GM12873 (cell line): ENCODE results near the gene MYO18A.

Source experiments
- TF ChIP-seq, protein P1 (sequence below): IDR thresholded peaks from 2 replicates; pipeline ENCODE4 v1.5.1; 2012; ENCODE audit warnings: low read depth, mild to moderate bottlenecking, moderate library complexity, low read length, control low read depth; ENCODE audit not compliant: insufficient read depth; ENCODE audit errors: missing control alignments

The MYO18A gene

DNA sequence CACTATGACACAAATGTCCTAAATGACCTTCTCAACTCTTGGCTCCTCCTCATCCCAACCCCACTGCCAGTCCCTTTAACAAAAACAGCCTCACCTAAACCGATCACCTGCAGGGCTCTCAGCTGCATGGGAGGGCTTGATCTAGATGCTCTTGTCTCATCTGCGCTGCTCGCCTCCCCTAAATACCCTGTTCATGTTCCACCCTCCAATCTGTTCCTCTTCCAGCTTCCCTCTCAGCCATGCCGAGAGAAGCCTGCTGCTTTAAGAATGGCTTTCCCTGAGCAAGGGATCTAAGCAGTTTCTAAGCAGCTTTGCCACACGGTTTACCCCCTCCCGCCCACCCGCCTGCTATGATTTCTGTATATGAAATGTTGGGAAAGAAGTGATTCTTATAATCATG is 113.6 kb downstream of the MYO18A start:
- TF ChIP-seq, protein P1, sequence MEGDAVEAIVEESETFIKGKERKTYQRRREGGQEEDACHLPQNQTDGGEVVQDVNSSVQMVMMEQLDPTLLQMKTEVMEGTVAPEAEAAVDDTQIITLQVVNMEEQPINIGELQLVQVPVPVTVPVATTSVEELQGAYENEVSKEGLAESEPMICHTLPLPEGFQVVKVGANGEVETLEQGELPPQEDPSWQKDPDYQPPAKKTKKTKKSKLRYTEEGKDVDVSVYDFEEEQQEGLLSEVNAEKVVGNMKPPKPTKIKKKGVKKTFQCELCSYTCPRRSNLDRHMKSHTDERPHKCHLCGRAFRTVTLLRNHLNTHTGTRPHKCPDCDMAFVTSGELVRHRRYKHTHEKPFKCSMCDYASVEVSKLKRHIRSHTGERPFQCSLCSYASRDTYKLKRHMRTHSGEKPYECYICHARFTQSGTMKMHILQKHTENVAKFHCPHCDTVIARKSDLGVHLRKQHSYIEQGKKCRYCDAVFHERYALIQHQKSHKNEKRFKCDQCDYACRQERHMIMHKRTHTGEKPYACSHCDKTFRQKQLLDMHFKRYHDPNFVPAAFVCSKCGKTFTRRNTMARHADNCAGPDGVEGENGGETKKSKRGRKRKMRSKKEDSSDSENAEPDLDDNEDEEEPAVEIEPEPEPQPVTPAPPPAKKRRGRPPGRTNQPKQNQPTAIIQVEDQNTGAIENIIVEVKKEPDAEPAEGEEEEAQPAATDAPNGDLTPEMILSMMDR, result no peak

- TF ChIP-seq, protein P1, result no peak
Measured at GRCh38 chr17:29066047-29066446, 114.2 kb downstream of the MYO18A start.

GRCh38 chr17:29063992-29064391 is 116.2 kb downstream of the MYO18A start:
- TF ChIP-seq, protein P1, result no peak

DNA sequence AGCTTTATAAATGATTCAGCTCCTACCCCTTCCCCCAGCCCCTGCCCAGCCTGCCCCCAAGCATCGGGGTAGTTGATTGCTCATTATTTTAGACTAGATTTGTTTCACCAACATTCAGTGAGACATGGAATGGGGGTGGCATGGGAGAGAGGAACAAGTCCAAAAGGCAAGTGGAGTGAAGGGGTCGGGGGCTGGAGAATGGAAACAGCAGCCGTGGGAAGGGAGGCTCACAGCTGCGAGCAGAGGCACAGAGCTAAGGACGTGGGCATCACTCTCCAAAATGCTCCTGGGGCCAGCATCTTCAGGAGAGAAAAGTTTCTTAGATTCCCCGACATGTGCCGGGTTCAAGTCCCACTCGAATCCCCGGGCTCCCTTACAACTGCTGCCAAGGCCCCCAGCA is 118.0 kb downstream of the MYO18A start:
- TF ChIP-seq, protein P1, result no peak

GRCh38 chr17:29061036-29061435 is 119.2 kb downstream of the MYO18A start:
- TF ChIP-seq, protein P1, result no peak

- TF ChIP-seq, protein P1, result no peak
Measured at GRCh38 chr17:29060475-29060874, 119.7 kb downstream of the MYO18A start.

- TF ChIP-seq, protein P1, result no peak
Measured at GRCh38 chr17:29059281-29059680, 120.9 kb downstream of the MYO18A start.
